Stimulated activated effector memory CD8-positive, alpha-beta T cell treated with anti-CD3 and anti-CD28 coated beads, Interleukin-12 subunit alpha, Interleukin-12 subunit beta, amount 100 ng/mL, for 72 hours (primary cell): ENCODE results near the gene CD200R1L.
A peak's percentile ranks its signal among the peaks of the same experiment; 100 is the strongest.

Experiments
- ATAC-seq: fragments of 150-1000 bp; cut with Tn5 transposase; 2 replicates; pipeline ENCODE4 v1.10.0; 2021
- DNase-seq, 2 donors: peaks; one replicate each; pipeline ENCODE4 v3.0.0; 2021 to 2022; ENCODE audit warnings: low spot score in 2 of 2
- H3K27ac Mint-ChIP-seq: one replicate; pipeline ENCODE4 v1.8.0; 2022; ENCODE audit warnings: mild to moderate bottlenecking, mixed read lengths
- H3K36me3 Mint-ChIP-seq: one replicate; pipeline ENCODE4 v1.8.0; 2022; ENCODE audit warnings: mild to moderate bottlenecking, mixed read lengths
- H3K4me1 Mint-ChIP-seq: one replicate; pipeline ENCODE4 v1.8.0; 2022; ENCODE audit warnings: mixed read lengths
- H3K4me3 Mint-ChIP-seq: one replicate; pipeline ENCODE4 v1.8.0; 2022; ENCODE audit warnings: mild to moderate bottlenecking, mixed read lengths
- H3K9me3 Mint-ChIP-seq: one replicate; pipeline ENCODE4 v1.8.0; 2022; ENCODE audit warnings: mixed read lengths

CD200R1L gene

GRCh38 chr3:112811131-112811884 is 35.4 kb downstream of the CD200R1L start:
- peaks cover 10% of the 10 kb centered on the region for H3K4me1 Mint-ChIP-seq
- DNase-seq: no peak

GRCh38 chr3:112810561-112810960 is 36.1 kb downstream of the CD200R1L start:
- H3K4me1 Mint-ChIP-seq: peaks cover 10% of the 10 kb centered on the region
- no peak for DNase-seq
- no peak overlapping the region for H3K4me3 Mint-ChIP-seq
- ATAC-seq: no peak
- no peaks in the 10 kb centered on the region for H3K9me3 Mint-ChIP-seq
- no peaks in the 10 kb centered on the region for H3K36me3 Mint-ChIP-seq
- no peak overlapping the region for H3K27ac Mint-ChIP-seq

More at GRCh38 chr3:112811131-112811884, 35.4 kb downstream of the CD200R1L start:
- Mint-ChIP-seq H3K36me3 (no peaks in the 10 kb centered on the region), H3K4me3 (no peak overlapping the region), H3K27ac (no peak overlapping the region), H3K9me3 (no peaks in the 10 kb centered on the region)
- no peak for ATAC-seq

DNA sequence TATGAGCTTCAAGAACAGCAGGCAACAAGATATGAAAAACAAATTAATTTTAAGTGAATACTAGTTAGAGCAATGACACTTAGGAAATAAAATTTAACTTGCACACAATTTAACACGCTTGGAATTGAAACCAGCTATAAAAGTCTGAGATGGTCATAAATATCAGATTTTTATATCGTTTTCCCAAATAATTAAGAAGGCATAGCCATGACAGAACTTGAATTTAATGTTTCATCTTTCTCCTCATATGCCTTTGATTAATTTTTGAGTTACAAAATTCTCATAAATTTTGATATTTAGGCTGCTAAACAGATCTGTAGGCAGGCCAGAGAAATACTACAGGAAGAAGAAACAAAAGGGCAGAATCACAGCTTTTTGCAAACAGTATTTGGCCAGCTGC is 38.5 kb downstream of the CD200R1L start:
- Mint-ChIP-seq H3K4me1 (peaks cover under 1% of the 10 kb centered on the region), H3K4me3 (no peak overlapping the region), H3K36me3 (no peaks in the 10 kb centered on the region), H3K27ac (no peak overlapping the region), H3K9me3 (peaks cover 3% of the 10 kb centered on the region)
- ATAC-seq: no peak
- no peak for DNase-seq

DNA sequence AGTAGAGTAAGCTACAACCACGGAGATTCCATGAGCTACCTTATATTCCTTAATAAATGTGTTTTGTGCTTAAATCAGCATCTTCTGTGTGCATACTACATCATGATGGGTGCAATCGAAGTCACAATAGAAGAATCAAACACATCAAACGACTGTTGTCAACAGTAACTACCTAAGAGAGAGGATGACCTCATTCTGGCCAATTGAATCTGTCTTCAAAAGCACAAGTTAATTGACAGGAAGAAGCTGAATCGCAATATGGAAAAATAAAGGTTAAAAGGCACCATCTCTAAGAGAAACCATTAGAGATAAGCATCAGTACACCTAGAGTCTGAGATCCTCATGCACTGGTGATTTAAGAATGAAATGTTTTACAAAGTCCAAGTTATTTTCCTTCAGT is 39.0 kb downstream of the CD200R1L start:
- ATAC-seq: no peak
- H3K9me3 Mint-ChIP-seq: peaks cover 3% of the 10 kb centered on the region
- no peak overlapping the region for H3K27ac Mint-ChIP-seq
- no peak overlapping the region for H3K4me3 Mint-ChIP-seq
- H3K36me3 Mint-ChIP-seq: no peaks in the 10 kb centered on the region
- H3K4me1 Mint-ChIP-seq: no peaks in the 10 kb centered on the region
- DNase-seq: no peak

GRCh38 chr3:112806903-112807302 is 39.8 kb downstream of the CD200R1L start:
- ATAC-seq: no peak
- H3K27ac Mint-ChIP-seq: no peak overlapping the region
- no peak overlapping the region for H3K4me3 Mint-ChIP-seq
- H3K9me3 Mint-ChIP-seq: peaks cover 3% of the 10 kb centered on the region
- DNase-seq: no peak
- H3K4me1 Mint-ChIP-seq: no peaks in the 10 kb centered on the region
- H3K36me3 Mint-ChIP-seq: no peaks in the 10 kb centered on the region

GRCh38 chr3:112805126-112805525 is 41.5 kb downstream of the CD200R1L start:
- Mint-ChIP-seq H3K4me3 (no peak overlapping the region), H3K4me1 (no peaks in the 10 kb centered on the region), H3K36me3 (no peaks in the 10 kb centered on the region), H3K27ac (no peak overlapping the region), H3K9me3 (peaks cover 3% of the 10 kb centered on the region)
- no peak for DNase-seq
- ATAC-seq: no peak

GRCh38 chr3:112804021-112804420 is 42.6 kb downstream of the CD200R1L start:
- H3K4me3 Mint-ChIP-seq: no peak overlapping the region
- H3K36me3 Mint-ChIP-seq: no peaks in the 10 kb centered on the region
- ATAC-seq (no peak), DNase-seq (no peak)
- no peak overlapping the region for H3K27ac Mint-ChIP-seq
- H3K9me3 Mint-ChIP-seq: peaks cover 3% of the 10 kb centered on the region
- no peaks in the 10 kb centered on the region for H3K4me1 Mint-ChIP-seq

DNA sequence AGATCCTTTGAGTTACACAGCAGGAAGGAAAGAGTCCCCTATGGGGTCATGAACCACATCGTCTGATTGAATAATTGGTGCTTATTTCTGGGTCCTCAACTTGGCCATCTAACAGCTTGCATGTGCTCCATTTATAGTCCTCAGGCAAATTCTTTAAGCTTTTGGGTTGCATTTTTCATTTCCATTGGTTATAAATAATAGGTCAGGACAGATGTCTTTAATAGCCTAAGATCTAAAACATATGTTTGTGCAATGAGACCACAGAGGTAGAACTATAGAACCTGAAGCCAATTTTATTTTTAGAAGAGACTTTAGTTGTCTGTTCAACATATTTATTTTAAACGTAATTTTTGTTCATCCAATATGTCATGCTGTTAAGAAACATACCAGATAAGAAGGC is 43.2 kb downstream of the CD200R1L start:
- Mint-ChIP-seq H3K4me1 (no peaks in the 10 kb centered on the region), H3K27ac (no peak overlapping the region), H3K9me3 (peaks cover 3% of the 10 kb centered on the region), H3K4me3 (no peak overlapping the region), H3K36me3 (no peaks in the 10 kb centered on the region)
- ATAC-seq: no peak
- no peak for DNase-seq

- DNase-seq: no peak
- H3K9me3 Mint-ChIP-seq: peaks cover 3% of the 10 kb centered on the region
- ATAC-seq: no peak
- H3K27ac Mint-ChIP-seq: no peak overlapping the region
- H3K4me1 Mint-ChIP-seq: no peaks in the 10 kb centered on the region
- no peak overlapping the region for H3K4me3 Mint-ChIP-seq
- no peaks in the 10 kb centered on the region for H3K36me3 Mint-ChIP-seq
Measured at GRCh38 chr3:112802338-112802737, 44.3 kb downstream of the CD200R1L start.

DNA sequence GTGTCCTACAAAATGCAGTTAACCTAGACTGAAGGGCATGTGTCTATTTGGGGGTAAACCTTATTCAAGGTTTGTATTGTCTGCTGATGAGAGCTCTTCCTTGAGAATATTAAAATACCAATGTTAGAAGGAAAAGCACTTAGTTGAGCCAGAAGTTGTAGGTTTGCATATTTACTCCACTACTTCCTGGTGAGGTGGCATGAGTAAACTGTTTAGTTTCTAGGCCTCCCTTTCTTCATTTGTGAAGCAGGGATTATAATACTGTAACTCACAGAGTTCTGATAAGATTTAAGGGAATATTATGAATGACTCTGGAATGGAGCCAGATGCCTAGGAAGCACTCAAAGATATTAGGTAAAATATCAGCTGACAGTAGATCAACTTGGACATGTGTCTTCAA is 46.7 kb downstream of the CD200R1L start:
- ATAC-seq: no peak
- Mint-ChIP-seq H3K36me3 (no peaks in the 10 kb centered on the region), H3K4me1 (no peaks in the 10 kb centered on the region), H3K4me3 (no peak overlapping the region), H3K9me3 (no peaks in the 10 kb centered on the region), H3K27ac (no peak overlapping the region)
- no peak for DNase-seq

- no peak overlapping the region for H3K4me3 Mint-ChIP-seq
- no peak for DNase-seq
- ATAC-seq: no peak
- peaks cover 19% of the 10 kb centered on the region for H3K4me1 Mint-ChIP-seq
- no peaks in the 10 kb centered on the region for H3K9me3 Mint-ChIP-seq
- H3K36me3 Mint-ChIP-seq: no peaks in the 10 kb centered on the region
- peak overlapping the region; percentile 40 for H3K27ac Mint-ChIP-seq
Measured at GRCh38 chr3:112794622-112795172, 52.0 kb downstream of the CD200R1L start.

DNA sequence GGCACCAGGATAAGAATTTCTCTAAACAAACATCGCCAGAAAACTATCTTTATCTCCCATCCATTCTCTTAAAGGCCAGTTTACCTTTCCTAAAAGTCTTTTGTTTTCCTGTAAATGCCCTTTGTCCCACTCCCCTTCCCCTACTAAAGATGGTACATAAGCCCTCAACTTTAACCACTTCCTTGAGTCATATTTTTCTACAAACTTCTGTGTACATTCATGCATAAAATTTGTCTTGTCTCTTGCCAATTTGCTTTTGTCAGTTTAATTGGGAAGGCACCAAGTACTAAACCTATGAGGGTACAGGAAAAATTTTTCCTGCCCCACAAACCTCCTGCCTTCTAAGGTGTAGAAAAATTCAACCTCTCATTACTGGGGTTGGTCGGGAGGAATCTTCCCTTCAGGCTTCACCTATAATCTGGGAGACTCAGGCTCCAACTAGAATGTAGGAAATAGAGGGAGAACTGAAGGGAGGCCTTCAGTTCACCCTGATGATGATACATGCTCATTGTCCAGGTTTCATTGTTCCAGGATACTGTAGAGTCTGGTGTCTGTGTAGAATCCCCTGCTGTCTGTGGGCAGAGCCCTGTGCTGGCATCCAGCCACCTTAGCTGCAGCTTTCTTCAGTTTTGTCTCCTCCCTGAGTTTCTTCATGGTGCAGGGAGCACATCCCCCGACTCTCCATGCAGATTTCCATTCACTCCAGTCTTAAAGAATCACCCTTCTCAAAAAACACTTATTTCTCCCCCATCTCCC is 53.2 kb downstream of the CD200R1L start:
- ATAC-seq (no peak), DNase-seq (peak in 1 of 2 donors; percentile 28)
- H3K36me3 Mint-ChIP-seq: no peaks in the 10 kb centered on the region
- peaks cover 19% of the 10 kb centered on the region for H3K4me1 Mint-ChIP-seq
- H3K27ac Mint-ChIP-seq: no peak overlapping the region
- no peak overlapping the region for H3K4me3 Mint-ChIP-seq
- H3K9me3 Mint-ChIP-seq: no peaks in the 10 kb centered on the region

GRCh38 chr3:112791736-112792135 is 54.9 kb downstream of the CD200R1L start:
- H3K4me3 Mint-ChIP-seq: no peak overlapping the region
- H3K36me3 Mint-ChIP-seq: no peaks in the 10 kb centered on the region
- no peaks in the 10 kb centered on the region for H3K9me3 Mint-ChIP-seq
- no peak overlapping the region for H3K27ac Mint-ChIP-seq
- no peak for DNase-seq
- H3K4me1 Mint-ChIP-seq: peaks cover 19% of the 10 kb centered on the region
- no peak for ATAC-seq

GRCh38 chr3:112789787-112790186 is 56.9 kb downstream of the CD200R1L start:
- H3K4me3 Mint-ChIP-seq: no peak overlapping the region
- no peak overlapping the region for H3K27ac Mint-ChIP-seq
- DNase-seq: no peak
- peaks cover 18% of the 10 kb centered on the region for H3K4me1 Mint-ChIP-seq
- no peaks in the 10 kb centered on the region for H3K36me3 Mint-ChIP-seq
- H3K9me3 Mint-ChIP-seq: no peaks in the 10 kb centered on the region
- ATAC-seq: no peak

DNA sequence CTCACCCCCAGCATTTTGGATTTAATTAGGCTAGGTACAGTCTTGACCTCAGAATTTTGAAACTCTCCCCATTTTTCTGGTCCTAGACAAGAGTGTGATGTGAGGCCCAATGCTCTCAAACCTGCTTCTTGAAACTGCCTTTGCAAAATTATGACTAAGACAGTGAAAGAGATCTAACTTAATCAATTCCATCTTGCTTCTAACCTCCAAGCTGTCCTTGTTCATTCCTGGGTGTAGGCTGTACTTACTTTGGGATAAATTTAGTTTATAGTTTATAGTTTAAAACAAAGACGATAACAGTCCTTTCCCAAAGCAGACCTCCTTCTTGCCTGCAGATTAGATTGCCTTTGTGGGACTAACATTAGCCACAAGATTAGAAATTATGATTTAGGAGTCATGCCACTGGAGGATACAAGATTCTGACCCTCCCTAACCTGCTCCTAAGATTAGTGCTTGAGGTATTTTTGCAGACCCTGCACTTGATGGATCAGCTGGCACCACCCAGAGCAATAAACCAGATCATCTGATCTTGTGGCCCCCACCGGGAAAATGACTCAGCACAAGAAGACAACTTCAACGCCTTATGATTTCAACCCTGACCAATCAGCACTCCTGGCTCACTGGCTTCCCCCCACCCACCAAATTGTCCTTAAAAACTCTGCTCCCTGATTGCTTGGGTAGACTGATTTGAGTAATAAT is 59.6 kb downstream of the CD200R1L start:
- Mint-ChIP-seq H3K4me3 (no peak overlapping the region), H3K36me3 (no peaks in the 10 kb centered on the region), H3K4me1 (no peaks in the 10 kb centered on the region), H3K9me3 (no peaks in the 10 kb centered on the region), H3K27ac (no peak overlapping the region)
- ATAC-seq (no peak), DNase-seq (no peak)
